IMR-90 (cell line): ENCODE data around the gene UBN2. TPM values are rescaled to one million over a fixed set of nuclear protein-coding genes. Genes with fewer than 3 reads are reported as not detected.

Experiments used
- ATAC-seq: fragments of 200-7000 bp; cut with Tn5 transposase; 2 replicates; pipeline ENCODE4 v1.9.1; 2020; ENCODE audit warnings: low read depth, mild to moderate bottlenecking, moderate library complexity
- BruUV-seq: library from RNA; stranded (reverse); fragments of 400-500 nt; replicated peaks from 2 replicates; lab custom pipeline; 2021; lab: Mats Ljungman, UMichigan
- CTCF ChIA-PET: fragments of 300-600 bp; formaldehyde crosslinking; extraction: SDS; loops from one replicate; lab custom pipeline; 2021; ENCODE audit warnings: antibody characterized with exemption; lab: Yijun Ruan, JAX
- POLR2A ChIA-PET: fragments of 300-600 bp; sonication (Branson Sonifier 250); formaldehyde crosslinking; loops from one replicate; lab custom pipeline; 2022; ENCODE audit warnings: antibody characterized with exemption; ENCODE audit not compliant: unreplicated experiment; lab: Charles Lee
- DNase-seq: peaks from one replicate; pipeline ENCODE4 v3.0.0; 2013
- H2AFZ ChIP-seq: replicated peaks from 2 replicates; pipeline ENCODE3; 2013; ENCODE audit warnings: low read length, mild to moderate bottlenecking; ENCODE audit not compliant: poor library complexity
- H2AK5ac ChIP-seq: 2 replicates; pipeline ENCODE4 v1.6.1; 2013; ENCODE audit warnings: low read depth, low read length, inconsistent platforms
- H2AK9ac ChIP-seq: replicated peaks from 2 replicates; pipeline ENCODE3; 2013; ENCODE audit warnings: mild to moderate bottlenecking, low read depth, low read length, moderate library complexity; ENCODE audit not compliant: poor library complexity
- H2BK120ac ChIP-seq: 2 replicates; pipeline ENCODE4 v1.6.1; 2013; ENCODE audit warnings: low read depth, low read length, inconsistent platforms
- H2BK15ac ChIP-seq: 3 replicates; pipeline ENCODE4 v1.6.1; 2013; ENCODE audit warnings: low read depth, low read length, inconsistent platforms
- H2BK20ac ChIP-seq: 2 replicates; pipeline ENCODE4 v1.6.1; 2013; ENCODE audit warnings: low read depth, mild to moderate bottlenecking, inconsistent platforms, low read length, moderate library complexity
- H2BK5ac ChIP-seq: 2 replicates; pipeline ENCODE4 v1.6.1; 2013; ENCODE audit warnings: mild to moderate bottlenecking, low read depth, low read length, inconsistent platforms; ENCODE audit not compliant: poor library complexity, severe bottlenecking
- H3K14ac ChIP-seq: replicated peaks from 2 replicates; pipeline ENCODE4 v1.6.1; 2013; ENCODE audit warnings: low read depth, low read length, inconsistent platforms
- H3K18ac ChIP-seq: 2 replicates; pipeline ENCODE4 v1.6.1; 2013; ENCODE audit warnings: low read depth, low read length, control low read depth
- H3K23ac ChIP-seq: 2 replicates; pipeline ENCODE4 v1.6.1; 2013; ENCODE audit warnings: low read depth, low read length, inconsistent platforms
- H3K27ac ChIP-seq: 2 replicates; pipeline ENCODE4 v1.5.1; 2013; ENCODE audit warnings: mild to moderate bottlenecking, control low read depth, low read length; ENCODE audit not compliant: insufficient read depth
- H3K27me3 ChIP-seq: 2 replicates; pipeline ENCODE4 v1.6.1; 2013; ENCODE audit warnings: low read length; ENCODE audit not compliant: control insufficient read depth, insufficient read depth
- H3K36me3 ChIP-seq: 2 replicates; pipeline ENCODE4 v1.6.1; 2013; ENCODE audit warnings: low read length, mixed read lengths; ENCODE audit not compliant: control insufficient read depth, insufficient read depth
- H3K4ac ChIP-seq: 2 replicates; pipeline ENCODE4 v1.6.1; 2013; ENCODE audit warnings: low read depth, low read length, inconsistent platforms
- H3K4me1 ChIP-seq: 2 replicates; pipeline ENCODE4 v1.6.1; 2013; ENCODE audit warnings: low read length, mixed read lengths; ENCODE audit not compliant: control insufficient read depth, insufficient read depth
- H3K4me2 ChIP-seq: 2 replicates; pipeline ENCODE4 v1.6.1; 2013; ENCODE audit warnings: low read depth, mild to moderate bottlenecking, control low read depth, low read length, moderate library complexity
- H3K4me3 ChIP-seq: 2 replicates; pipeline ENCODE4 v1.5.1; 2013; ENCODE audit warnings: low read depth, mild to moderate bottlenecking, control low read depth, low read length, moderate library complexity; ENCODE audit not compliant: insufficient read depth
- H3K56ac ChIP-seq: 2 replicates; pipeline ENCODE4 v1.6.1; 2013; ENCODE audit warnings: low read length, inconsistent platforms; ENCODE audit not compliant: insufficient read depth; ENCODE audit errors: extremely low read depth
- H3K79me1 ChIP-seq, 2 experiments: 2 replicates each; pipeline ENCODE4 v1.6.1; 2013; ENCODE audit warnings: low read length in 2 of 2, inconsistent platforms in 1 of 2, low read depth in 1 of 2
- H3K9ac ChIP-seq: 2 replicates; pipeline ENCODE4 v1.6.1; 2013; ENCODE audit warnings: low read depth, low read length, control low read depth
- H3K9me1 ChIP-seq: 2 replicates; pipeline ENCODE4 v1.6.1; 2013; ENCODE audit warnings: low read length, inconsistent platforms; ENCODE audit not compliant: insufficient read depth
- H3K9me3 ChIP-seq: 2 replicates; pipeline ENCODE4 v1.6.1; 2013; ENCODE audit warnings: low read length; ENCODE audit not compliant: control insufficient read depth, insufficient read depth
- H4K20me1 ChIP-seq: 2 replicates; pipeline ENCODE4 v1.6.1; 2013; ENCODE audit warnings: low read length, inconsistent platforms; ENCODE audit not compliant: insufficient read depth
- H4K5ac ChIP-seq: 2 replicates; pipeline ENCODE4 v1.6.1; 2013; ENCODE audit warnings: mild to moderate bottlenecking, low read depth, low read length, control low read depth
- H4K8ac ChIP-seq, 2 experiments: 2 replicates each; pipeline ENCODE4 v1.6.1; 2013; ENCODE audit warnings: low read depth in 2 of 2, low read length in 2 of 2, control low read depth in 1 of 2, inconsistent platforms in 1 of 2
- H4K91ac ChIP-seq: 2 replicates; pipeline ENCODE4 v1.6.1; 2013; ENCODE audit warnings: low read depth, low read length, inconsistent platforms; ENCODE audit not compliant: insufficient read depth
- BHLHE40 ChIP-seq: fragments of 150-350 bp; IDR thresholded peaks from 2 replicates; pipeline ENCODE4 v1.6.1; 2016; ENCODE audit warnings: mild to moderate bottlenecking, low read depth, low read length
- CEBPB ChIP-seq: IDR thresholded peaks from 2 replicates; pipeline ENCODE4 v1.6.1; 2012; ENCODE audit warnings: low read depth, low read length, improper control_type of control experiment
- CHD1 ChIP-seq: IDR thresholded peaks from 2 replicates; pipeline ENCODE4 v1.6.1; 2012; ENCODE audit warnings: low read depth, low read length, improper control_type of control experiment
- CTCF ChIP-seq: conservative IDR thresholded peaks from 2 replicates; pipeline ENCODE4 v1.5.1; 2012; ENCODE audit warnings: mild to moderate bottlenecking, low read depth, low read length, improper control_type of control experiment
- ELK1 ChIP-seq: fragments of 150-350 bp; IDR thresholded peaks from 2 replicates; pipeline ENCODE4 v1.6.1; 2016; ENCODE audit warnings: low read depth, mild to moderate bottlenecking, low read length, moderate library complexity, borderline replicate concordance
- FOS ChIP-seq: fragments of 150-350 bp; IDR thresholded peaks from 2 replicates; pipeline ENCODE4 v1.6.1; 2016; ENCODE audit warnings: low read depth, low read length
- MAZ ChIP-seq: IDR thresholded peaks from 2 replicates; pipeline ENCODE4 v1.6.1; 2012; ENCODE audit warnings: low read depth, mild to moderate bottlenecking, low read length, improper control_type of control experiment, moderate library complexity, borderline replicate concordance
- MXI1 ChIP-seq: IDR thresholded peaks from 2 replicates; pipeline ENCODE4 v1.6.1; 2012; ENCODE audit warnings: low read depth, mild to moderate bottlenecking, low read length, moderate library complexity, borderline replicate concordance
- NFE2L2 ChIP-seq: fragments of 150-350 bp; IDR thresholded peaks from 2 replicates; pipeline ENCODE4 v1.6.1; 2016; ENCODE audit warnings: low read depth, mild to moderate bottlenecking, low read length
- POLR2A ChIP-seq: IDR thresholded peaks from 2 replicates; pipeline ENCODE4 v1.6.1; 2012; ENCODE audit warnings: mild to moderate bottlenecking, low read depth, low read length
- RAD21 ChIP-seq: IDR thresholded peaks from 2 replicates; pipeline ENCODE4 v1.6.1; 2012; ENCODE audit warnings: low read length, improper control_type of control experiment
- RCOR1 ChIP-seq: IDR thresholded peaks from 2 replicates; pipeline ENCODE4 v1.6.1; 2012; ENCODE audit warnings: mild to moderate bottlenecking, low read length, improper control_type of control experiment; ENCODE audit not compliant: insufficient replicate concordance
- RFX5 ChIP-seq: IDR thresholded peaks from 2 replicates; pipeline ENCODE4 v1.8.0; 2012; ENCODE audit warnings: low read depth, mild to moderate bottlenecking, low read length, moderate library complexity
- SMC3 ChIP-seq: fragments of 150-350 bp; IDR thresholded peaks from 2 replicates; pipeline ENCODE4 v1.6.1; 2016; ENCODE audit warnings: low read depth, mild to moderate bottlenecking, antibody characterized with exemption, low read length, moderate library complexity
- whole genome bisulfite sequencing, 2 experiments: methylation state at CpG; one replicate each; pipeline versions ENCODE4 v1.1.5 to v1.1.7; 2013; ENCODE audit warnings: missing lambda C conversion rate in 2 of 2; ENCODE audit not compliant: insufficient read length in 1 of 2; ENCODE audit errors: extremely low coverage in 2 of 2; 5-methylcytosine and 5-hydroxymethylcytosine counted together
- dilution Hi-C: fragments of 300-500 bp; cut with HindIII; formaldehyde crosslinking; loops from one replicate; pipeline ENCODE4 v1.14.3; 2018; ENCODE audit warnings: low sequenced_read_pairs; ENCODE audit not compliant: unreplicated experiment
- in situ Hi-C: fragments of 300-500 bp; cut with MboI; formaldehyde crosslinking; loops from 3 replicates; pipeline ENCODE4 v1.14.3; 2019; ENCODE audit warnings: low sequenced_read_pairs, inconsistent platforms, mixed read lengths
- intact Hi-C: fragments of 100-400 bp; cut with micrococcal nuclease; formaldehyde crosslinking; loops from 2 replicates; pipeline ENCODE4 v1.10.0; 2022
- polyA plus RNA-seq, 3 experiments: library from polyadenylated mRNA; depleted of rRNA; stranded (reverse); fragments of >200 nt; gene quantifications; 2 replicates each; pipeline ENCODE4 v1.2.3, GENCODE V29; 2012; ENCODE audit warnings: low replicate concordance in 1 of 3
- total RNA-seq: library from RNA; depleted of rRNA; stranded (reverse); fragments of >200 nt; gene quantifications from 2 replicates; pipeline ENCODE4 v1.2.3, GENCODE V29; 2012

Gene UBN2
- total and polyA plus RNA-seq, 2 of the 4 experiments (the other 2 are of a cell fraction), result 1.6 to 2.3 TPM

- Histone ChIP-seq H2AFZ (no peak overlapping the region), H2AK5ac (no peak overlapping the region), H3K27ac (no peak overlapping the region), H3K36me3 (peaks cover 5% of the 10 kb centered on the region), H4K5ac (no peak overlapping the region), H4K8ac (no peak overlapping the region), H3K14ac (no peak overlapping the region), H4K91ac (no peak overlapping the region), H2BK15ac (no peak overlapping the region), H4K20me1 (no peaks in the 10 kb centered on the region), H3K79me1 (no peaks in the 10 kb centered on the region), H2BK20ac (no peak overlapping the region), H3K56ac (no peak overlapping the region), H3K4me3 (no peak overlapping the region), H3K9me3 (no peaks in the 10 kb centered on the region), H2BK120ac (no peak overlapping the region), H3K23ac (no peak overlapping the region), H3K9me1 (no peaks in the 10 kb centered on the region), H2BK5ac (no peak overlapping the region), H2AK9ac (no peak overlapping the region), H3K4me2 (no peak overlapping the region), H3K18ac (no peak overlapping the region), H3K4ac (no peak overlapping the region), H3K4me1 (no peaks in the 10 kb centered on the region), H3K9ac (no peak overlapping the region), H3K27me3 (no peaks in the 10 kb centered on the region)
- no TSS peak for BruUV-seq
- CTCF ChIA-PET, result no interaction called here
- intact Hi-C loops (no loop called here), dilution Hi-C loops (no loop called here), in situ Hi-C loops (no loop called here)
- DNase-seq (no peak), ATAC-seq (no peak)
- POLR2A ChIA-PET, result no interaction called here
- TF ChIP-seq RFX5 (no peak), RAD21 (no peak), BHLHE40 (no peak), FOS (no peak), SMC3 (no peak), MAZ (no peak), MXI1 (no peak), POLR2A (no peak), CHD1 (no peak), CEBPB (no peak), CTCF (no peak), NFE2L2 (no peak), ELK1 (no peak), RCOR1 (no peak)
- no CpG with 5 or more reads among the region's 7 CpGs for WGBS, 2 experiments
Observed at GRCh38 chr7:139183878-139184338, 47.1 kb upstream of the UBN2 start.
